Omental fat pad (tissue), 4 donors: ENCODE measurements around the gene GPR22. TPM values are rescaled to one million over a fixed set of nuclear protein-coding genes. Genes with fewer than 3 reads are reported as not detected.

Source experiments
- ATAC-seq: fragments of 150-250 bp; one replicate; pipeline ENCODE4 v1.9.1; 2016; ENCODE audit warnings: mild to moderate bottlenecking, moderate library complexity; ENCODE audit not compliant: low FRiP score
- DNase-seq: peaks from one replicate; pipeline ENCODE4 v3.0.0-alpha.2; 2019; ENCODE audit warnings: low spot score
- total RNA-seq, 4 donors: library from RNA; depleted of rRNA; stranded (reverse); fragments of >200 nt; gene quantifications; one replicate each; pipeline ENCODE4 v1.1.0, GENCODE V29; 2016
- TF ChIP-seq, protein P1 (sequence below), 3 donors: fragments of 450-650 bp; IDR thresholded peaks; one replicate each; pipeline ENCODE4 v1.5.1; 2016 to 2017; ENCODE audit warnings: antibody characterized with exemption in 3 of 3, mild to moderate bottlenecking in 3 of 3, moderate library complexity in 2 of 3

The GPR22 gene
- total RNA-seq, 4 donors from 2014 or later, result not detected

GRCh38 chr7:107441581-107442422, 28.1 kb upstream of the GPR22 start:
- TF ChIP-seq, protein P1, sequence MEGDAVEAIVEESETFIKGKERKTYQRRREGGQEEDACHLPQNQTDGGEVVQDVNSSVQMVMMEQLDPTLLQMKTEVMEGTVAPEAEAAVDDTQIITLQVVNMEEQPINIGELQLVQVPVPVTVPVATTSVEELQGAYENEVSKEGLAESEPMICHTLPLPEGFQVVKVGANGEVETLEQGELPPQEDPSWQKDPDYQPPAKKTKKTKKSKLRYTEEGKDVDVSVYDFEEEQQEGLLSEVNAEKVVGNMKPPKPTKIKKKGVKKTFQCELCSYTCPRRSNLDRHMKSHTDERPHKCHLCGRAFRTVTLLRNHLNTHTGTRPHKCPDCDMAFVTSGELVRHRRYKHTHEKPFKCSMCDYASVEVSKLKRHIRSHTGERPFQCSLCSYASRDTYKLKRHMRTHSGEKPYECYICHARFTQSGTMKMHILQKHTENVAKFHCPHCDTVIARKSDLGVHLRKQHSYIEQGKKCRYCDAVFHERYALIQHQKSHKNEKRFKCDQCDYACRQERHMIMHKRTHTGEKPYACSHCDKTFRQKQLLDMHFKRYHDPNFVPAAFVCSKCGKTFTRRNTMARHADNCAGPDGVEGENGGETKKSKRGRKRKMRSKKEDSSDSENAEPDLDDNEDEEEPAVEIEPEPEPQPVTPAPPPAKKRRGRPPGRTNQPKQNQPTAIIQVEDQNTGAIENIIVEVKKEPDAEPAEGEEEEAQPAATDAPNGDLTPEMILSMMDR (IDR thresholded peaks at IDR 0.05), result no peak
- DNase-seq (no peak), ATAC-seq (no peak)

DNA sequence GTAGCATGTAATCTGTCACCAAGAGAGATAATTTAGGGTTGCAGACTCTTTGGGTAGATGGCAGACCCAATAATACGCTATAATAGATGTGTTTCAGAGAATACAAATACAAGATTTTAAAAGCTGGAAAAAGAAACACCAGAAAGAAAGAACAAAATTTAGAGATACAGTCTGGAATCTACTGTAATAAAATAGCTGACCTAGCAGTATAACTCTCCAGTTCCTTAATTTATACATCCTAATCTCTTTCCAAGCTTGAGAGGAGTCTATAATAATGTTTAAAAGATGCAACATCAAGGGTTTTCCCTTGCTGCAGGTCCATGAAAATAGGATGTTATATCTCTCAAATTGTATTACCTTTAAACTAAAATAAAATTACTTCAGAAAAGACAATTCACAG, 27.2 kb upstream of the GPR22 start:
- DNase-seq (no peak), ATAC-seq (no peak)
- TF ChIP-seq, protein P1 (IDR thresholded peaks at IDR 0.05), result no peak

GRCh38 chr7:107446531-107446930, 23.3 kb upstream of the GPR22 start:
- TF ChIP-seq, protein P1 (IDR thresholded peaks at IDR 0.05), result no peak
- no peak for DNase-seq
- ATAC-seq, result no peak

DNA sequence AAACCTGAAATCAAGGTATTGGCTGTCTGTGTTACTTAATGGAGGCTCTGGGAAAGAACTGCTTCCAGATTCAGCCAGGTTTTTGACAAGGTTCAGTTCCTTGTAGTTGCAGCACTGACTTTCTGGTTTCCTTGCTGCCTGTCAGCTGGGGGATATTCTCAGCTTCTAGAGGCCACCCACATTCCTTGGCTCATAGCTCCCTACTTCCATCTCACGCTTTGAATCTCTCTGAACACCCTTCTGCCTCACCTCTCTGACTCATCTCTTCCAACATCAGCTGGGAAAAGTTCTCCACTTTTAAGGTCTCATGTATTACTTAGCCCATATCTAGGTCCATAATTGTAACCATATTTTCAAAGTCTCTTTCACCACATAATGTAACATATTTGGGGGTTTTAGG, 22.9 kb upstream of the GPR22 start:
- ATAC-seq, result no peak
- DNase-seq, result no peak
- TF ChIP-seq, protein P1 (IDR thresholded peaks at IDR 0.05), result no peak

DNA sequence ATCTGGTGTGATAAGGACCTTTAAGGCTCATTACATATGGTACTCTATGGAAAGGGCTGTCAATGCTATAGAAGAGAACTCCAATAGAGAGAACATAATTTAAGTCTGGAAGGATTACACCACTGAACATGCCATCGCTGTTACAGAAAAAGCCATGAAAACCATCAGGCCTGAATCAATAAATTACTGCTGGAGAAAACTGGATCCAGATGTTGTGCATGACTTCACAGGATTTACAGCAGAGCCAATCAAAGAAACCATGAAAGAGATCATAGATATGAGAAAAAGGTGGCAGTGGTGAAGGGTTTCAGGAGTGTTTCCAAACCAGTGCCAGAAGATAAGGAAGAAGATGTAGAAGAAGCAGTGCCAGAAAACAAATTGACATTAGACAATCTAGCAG, 18.9 kb upstream of the GPR22 start:
- TF ChIP-seq, protein P1 (IDR thresholded peaks at IDR 0.05), result no peak
- ATAC-seq (no peak), DNase-seq (no peak)

GRCh38 chr7:107453388-107453787, 16.5 kb upstream of the GPR22 start:
- TF ChIP-seq, protein P1 (IDR thresholded peaks at IDR 0.05), result no peak
- no peak for ATAC-seq
- DNase-seq, result no peak

DNA sequence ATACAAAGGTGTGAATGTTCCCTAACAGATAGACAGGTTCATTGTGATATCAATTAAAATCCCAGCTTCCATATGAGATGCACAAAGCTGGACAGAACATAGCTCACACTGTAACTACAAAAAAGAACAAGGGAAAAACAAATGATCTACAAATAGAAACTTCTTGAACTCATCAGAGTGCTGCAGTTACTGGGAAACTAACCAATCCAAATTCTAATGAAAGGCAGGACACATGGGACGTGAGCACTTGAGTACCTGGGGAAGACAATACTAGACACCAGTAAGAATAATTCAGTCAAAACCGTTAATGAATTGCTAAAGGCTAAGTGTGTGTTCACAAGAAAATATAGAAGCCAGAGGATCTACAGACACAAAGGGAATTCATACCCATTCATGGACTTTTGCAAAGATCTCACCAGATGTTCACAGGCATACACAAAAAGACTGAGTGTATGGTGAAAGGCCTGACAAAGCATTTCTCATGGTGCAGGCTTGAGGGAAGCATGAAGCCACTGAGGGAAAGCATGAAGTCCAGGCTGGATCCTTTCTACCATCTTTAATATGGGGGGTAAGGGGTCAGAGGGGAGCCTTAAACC, 7.8 kb upstream of the GPR22 start:
- ATAC-seq, result no peak
- no peak for DNase-seq
- TF ChIP-seq, protein P1 (IDR thresholded peaks at IDR 0.05), result no peak
